GM12872 (cell line): ENCODE results near the gene VASP.

Experiments used
- TF ChIP-seq, protein P1 (sequence below): IDR thresholded peaks from 3 replicates; pipeline ENCODE4 v1.5.1; 2011; ENCODE audit warnings: low read depth, mild to moderate bottlenecking, low read length, moderate library complexity; ENCODE audit not compliant: insufficient read depth

VASP gene

DNA sequence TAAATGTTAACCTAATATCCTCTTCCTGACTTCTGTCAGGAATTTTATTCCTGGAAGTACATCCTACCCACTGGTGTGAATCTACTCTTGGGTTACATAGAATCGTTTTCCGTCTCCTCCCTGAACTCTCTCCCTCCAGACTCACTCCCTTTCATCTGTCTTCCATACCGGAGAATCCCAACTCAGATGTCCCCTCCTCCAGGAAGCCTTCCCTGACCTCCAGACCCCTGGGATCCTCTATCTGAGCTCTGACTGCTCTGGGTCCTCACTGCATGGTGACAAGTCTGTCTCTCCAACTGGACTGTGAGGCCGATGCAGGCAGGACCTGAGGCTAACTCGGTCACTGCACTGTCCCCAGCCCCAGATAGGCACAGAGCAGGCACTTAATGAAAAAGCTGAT, 52.8 kb downstream of the VASP start:
- TF ChIP-seq, protein P1, sequence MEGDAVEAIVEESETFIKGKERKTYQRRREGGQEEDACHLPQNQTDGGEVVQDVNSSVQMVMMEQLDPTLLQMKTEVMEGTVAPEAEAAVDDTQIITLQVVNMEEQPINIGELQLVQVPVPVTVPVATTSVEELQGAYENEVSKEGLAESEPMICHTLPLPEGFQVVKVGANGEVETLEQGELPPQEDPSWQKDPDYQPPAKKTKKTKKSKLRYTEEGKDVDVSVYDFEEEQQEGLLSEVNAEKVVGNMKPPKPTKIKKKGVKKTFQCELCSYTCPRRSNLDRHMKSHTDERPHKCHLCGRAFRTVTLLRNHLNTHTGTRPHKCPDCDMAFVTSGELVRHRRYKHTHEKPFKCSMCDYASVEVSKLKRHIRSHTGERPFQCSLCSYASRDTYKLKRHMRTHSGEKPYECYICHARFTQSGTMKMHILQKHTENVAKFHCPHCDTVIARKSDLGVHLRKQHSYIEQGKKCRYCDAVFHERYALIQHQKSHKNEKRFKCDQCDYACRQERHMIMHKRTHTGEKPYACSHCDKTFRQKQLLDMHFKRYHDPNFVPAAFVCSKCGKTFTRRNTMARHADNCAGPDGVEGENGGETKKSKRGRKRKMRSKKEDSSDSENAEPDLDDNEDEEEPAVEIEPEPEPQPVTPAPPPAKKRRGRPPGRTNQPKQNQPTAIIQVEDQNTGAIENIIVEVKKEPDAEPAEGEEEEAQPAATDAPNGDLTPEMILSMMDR: no peak

DNA sequence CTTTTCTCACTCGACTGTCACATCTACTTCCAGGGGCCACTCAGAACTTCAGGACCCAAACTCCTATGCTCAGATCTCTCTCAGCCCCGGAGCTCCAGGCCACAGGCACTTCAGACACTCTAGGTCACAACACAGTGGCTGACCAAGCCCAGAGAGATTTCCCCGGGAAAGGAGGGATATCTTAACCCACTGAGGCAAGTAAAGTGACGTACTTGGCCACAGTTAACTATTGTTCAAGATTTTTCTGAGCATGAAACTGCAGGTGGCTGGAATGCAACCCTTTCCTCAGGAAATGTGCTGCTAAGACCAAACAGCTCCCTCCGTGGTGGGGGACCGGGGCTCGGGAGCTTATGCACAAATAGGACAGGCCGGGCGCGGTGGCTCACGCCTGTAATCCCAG, 53.4 kb downstream of the VASP start:
- TF ChIP-seq, protein P1: no peak

DNA sequence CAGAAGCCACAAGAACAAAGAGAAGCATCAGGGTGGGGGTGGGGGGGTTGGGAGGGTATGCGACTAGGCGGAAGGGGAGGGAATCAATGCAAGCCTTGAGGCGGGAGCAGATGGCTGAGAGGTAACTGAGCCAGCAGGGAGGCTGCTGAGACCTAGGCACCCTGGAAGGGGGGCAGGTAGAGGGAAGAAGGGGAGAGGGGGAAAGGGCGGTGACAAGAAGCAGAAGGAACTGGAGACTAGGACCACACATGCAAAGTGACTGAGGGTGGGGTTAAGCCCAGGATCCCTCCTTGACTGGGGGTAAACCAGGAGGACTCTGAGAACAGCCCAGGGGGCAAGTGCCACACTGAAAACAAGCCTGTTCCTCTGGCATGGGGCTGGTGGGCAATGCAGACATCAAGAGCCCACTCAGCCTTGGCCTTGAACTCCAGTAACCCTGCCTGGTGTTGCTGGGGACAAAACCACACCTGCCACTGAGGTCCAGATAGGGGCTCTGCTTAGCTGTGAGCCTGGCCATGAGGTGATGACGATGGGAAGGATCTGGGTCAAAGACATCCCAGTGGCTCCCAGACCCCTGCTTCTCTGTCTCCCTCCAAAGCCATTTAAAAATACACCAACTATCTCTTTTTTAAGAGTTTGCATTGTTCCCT, 57.0 kb downstream of the VASP start:
- TF ChIP-seq, protein P1: no peak

DNA sequence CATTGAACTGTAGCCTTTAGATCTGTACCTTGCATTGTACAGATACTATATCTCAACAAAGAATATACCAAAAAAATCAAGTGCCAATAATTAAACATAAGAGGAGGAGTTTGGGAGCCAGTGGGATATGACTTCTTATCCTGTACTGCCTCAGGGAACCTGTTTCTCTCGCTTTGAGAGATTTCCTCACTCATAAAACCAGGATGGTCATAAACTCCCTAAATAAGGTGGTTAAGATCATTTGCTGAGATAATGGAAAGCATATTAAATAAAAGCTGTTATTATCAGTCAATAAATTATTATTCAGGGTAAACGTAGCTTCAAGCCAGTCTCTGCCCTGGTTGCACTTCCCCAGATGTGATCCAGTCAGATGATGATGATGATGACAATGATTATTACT, 60.3 kb downstream of the VASP start:
- TF ChIP-seq, protein P1: no peak

DNA sequence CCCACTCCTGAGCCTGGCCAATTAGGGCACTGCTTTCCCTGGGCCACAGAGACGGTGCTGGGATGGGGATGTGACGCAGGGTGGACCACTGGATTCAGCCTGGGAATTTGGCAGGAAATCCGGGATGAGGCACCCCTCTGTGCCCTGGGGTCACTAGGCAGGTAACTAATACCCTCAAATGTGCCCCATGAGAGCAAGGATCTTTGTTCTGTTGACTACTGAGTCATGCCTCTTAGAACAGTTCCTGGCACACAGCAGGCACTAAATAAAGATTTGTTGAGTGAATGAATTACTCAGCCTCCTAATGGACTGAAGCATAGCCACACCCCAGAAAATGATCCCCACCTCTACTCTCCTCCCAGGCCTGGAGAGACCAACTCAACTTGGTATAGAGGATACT, 61.5 kb downstream of the VASP start:
- TF ChIP-seq, protein P1: no peak

DNA sequence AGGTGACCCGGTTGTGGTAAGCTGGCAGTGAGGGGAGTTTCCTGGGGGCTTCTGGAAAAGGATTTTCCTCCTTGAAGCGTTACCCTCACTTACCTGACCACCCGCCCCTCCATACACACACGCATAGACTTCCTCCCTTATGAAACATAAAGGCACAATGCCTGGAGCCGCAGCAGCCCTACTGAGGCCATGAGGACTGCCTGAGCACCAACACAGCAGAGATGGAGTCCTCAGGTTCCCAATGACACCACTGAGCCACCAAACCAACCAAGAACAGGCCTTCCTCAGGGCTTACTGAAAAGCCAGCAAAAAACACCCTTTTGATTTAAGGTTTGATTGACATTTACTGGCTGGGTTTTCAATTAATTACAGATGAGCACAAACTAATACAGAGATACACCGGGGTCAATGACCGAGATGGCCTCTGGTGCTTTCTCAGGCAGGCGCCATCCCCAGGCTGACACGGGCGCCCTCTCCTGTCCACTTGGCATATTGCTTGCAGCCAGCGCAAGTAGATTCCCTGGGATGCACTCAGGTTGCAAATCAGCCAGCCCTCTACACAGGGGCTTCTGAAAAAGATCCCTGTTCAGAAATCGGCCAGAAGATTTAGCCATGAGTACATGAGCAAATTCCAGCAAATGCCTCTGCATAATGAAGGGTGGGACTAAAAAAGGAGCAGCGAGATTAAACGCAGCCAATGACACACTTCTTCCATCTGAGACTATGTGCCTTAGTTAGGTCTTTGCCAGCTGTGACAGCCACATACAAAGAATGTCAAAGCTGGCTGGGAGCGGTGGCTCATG, 62.5 kb downstream of the VASP start:
- TF ChIP-seq, protein P1: peak; percentile 91

DNA sequence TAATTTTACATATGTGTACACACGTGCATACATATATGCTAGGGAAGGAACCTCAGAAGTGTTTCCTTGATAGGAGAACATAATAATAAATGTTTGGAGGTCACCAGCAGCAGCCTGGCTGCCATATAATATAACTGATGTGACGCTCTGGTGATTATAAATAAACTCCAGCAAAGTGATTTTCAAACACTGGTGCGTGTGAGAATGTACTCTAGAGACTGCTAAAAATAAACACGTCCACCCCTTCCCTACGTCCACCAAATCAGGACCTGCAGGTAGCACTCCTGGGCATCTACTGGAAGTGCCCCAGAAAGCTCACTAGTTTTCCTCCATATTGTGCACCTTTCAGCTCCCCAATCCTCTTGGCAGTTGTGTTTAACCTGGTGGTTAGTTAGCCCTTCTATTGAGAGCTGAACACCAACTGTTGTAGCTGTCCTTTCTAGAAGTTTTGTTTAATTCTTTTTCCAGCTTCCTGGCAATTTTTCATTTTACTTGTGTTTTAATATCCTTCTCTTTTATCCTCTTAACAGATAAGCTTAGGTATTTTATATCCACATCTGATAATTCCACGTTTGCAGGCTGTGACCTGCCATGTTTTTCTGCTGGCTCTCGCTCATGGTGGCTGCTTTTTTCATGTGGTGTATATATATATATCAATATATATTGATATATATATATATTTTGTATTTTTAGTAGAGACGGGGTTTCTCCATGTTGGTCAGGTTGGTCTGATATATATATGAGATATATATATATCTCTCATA, 64.4 kb downstream of the VASP start:
- TF ChIP-seq, protein P1: no peak
